CD4-positive, alpha-beta memory T cell (primary cell): Measurements from ENCODE around the gene RASGRF2. TPM values are rescaled to one million over a fixed set of nuclear protein-coding genes. Genes with fewer than 3 reads are reported as not detected.
A peak's percentile ranks its signal among the peaks of the same experiment; 100 is the strongest.

Experiments used
- CTCF ChIA-PET: fragments of 350-600 bp; sonication (Branson Sonifier 250); formaldehyde crosslinking; loops from one replicate; lab custom pipeline; 2021; ENCODE audit warnings: inconsistent platforms; ENCODE audit not compliant: partially characterized antibody; lab: Charles Lee
- POLR2A ChIA-PET: fragments of 350-600 bp; sonication (Branson Sonifier 250); formaldehyde crosslinking; loops from one replicate; lab custom pipeline; 2021; ENCODE audit not compliant: partially characterized antibody; lab: Charles Lee
- DNase-seq, 5 donors: peaks; one replicate each; pipeline versions ENCODE4 v3.0.0 to v3.0.0-alpha.2; 2020 to 2022; ENCODE audit warnings: mixed read lengths in 1 of 5
- H3K27ac ChIP-seq: one replicate; pipeline ENCODE4 v1.7.0; 2013; ENCODE audit warnings: low read depth, low read length
- H3K27me3 ChIP-seq: 2 replicates; pipeline ENCODE4 v1.7.0; 2013; ENCODE audit warnings: mild to moderate bottlenecking, low read length, moderate library complexity; ENCODE audit not compliant: insufficient read depth
- H3K36me3 ChIP-seq: 2 replicates; pipeline ENCODE4 v1.7.0; 2013; ENCODE audit warnings: mild to moderate bottlenecking, low read length, moderate library complexity; ENCODE audit not compliant: insufficient read depth
- H3K4me1 ChIP-seq: 2 replicates; pipeline ENCODE4 v1.7.0; 2013; ENCODE audit warnings: mild to moderate bottlenecking, low read length, moderate library complexity; ENCODE audit not compliant: insufficient read depth
- H3K4me3 ChIP-seq, 2 donors: one replicate each; pipeline ENCODE4 v1.7.0; 2013; ENCODE audit warnings: low read length in 2 of 2, mild to moderate bottlenecking in 1 of 2
- H3K9me3 ChIP-seq, 2 donors: one replicate each; pipeline ENCODE4 v1.7.0; 2013; ENCODE audit warnings: low read length in 2 of 2, control low read depth in 1 of 2; ENCODE audit not compliant: control insufficient read depth in 1 of 2
- H3K27ac Mint-ChIP-seq, 7 donors: one replicate each; pipeline ENCODE4 v1.8.0; 2020 to 2021; ENCODE audit warnings: mixed read lengths in 7 of 7, mild to moderate bottlenecking in 6 of 7, inconsistent platforms in 3 of 7, moderate library complexity in 3 of 7
- H3K27me3 Mint-ChIP-seq, 2 donors: one replicate each; pipeline ENCODE4 v1.8.0; 2020 to 2021; ENCODE audit warnings: mixed read lengths in 2 of 2
- H3K36me3 Mint-ChIP-seq, 2 donors: one replicate each; pipeline ENCODE4 v1.8.0; 2020 to 2021; ENCODE audit warnings: mixed read lengths in 2 of 2, inconsistent platforms in 1 of 2, mild to moderate bottlenecking in 1 of 2
- H3K4me1 Mint-ChIP-seq, 4 donors: one replicate each; pipeline ENCODE4 v1.8.0; 2020 to 2021; ENCODE audit warnings: mixed read lengths in 4 of 4, mild to moderate bottlenecking in 1 of 4
- H3K4me3 Mint-ChIP-seq, 8 donors: one replicate each; pipeline ENCODE4 v1.8.0; 2020 to 2021; ENCODE audit warnings: mixed read lengths in 8 of 8, mild to moderate bottlenecking in 7 of 8, moderate library complexity in 6 of 8, inconsistent platforms in 3 of 8
- H3K9me3 Mint-ChIP-seq, 8 donors: one replicate each; pipeline ENCODE4 v1.8.0; 2020 to 2021; ENCODE audit warnings: mixed read lengths in 8 of 8, mild to moderate bottlenecking in 5 of 8, inconsistent platforms in 3 of 8, moderate library complexity in 1 of 8
- intact Hi-C: fragments of 100-400 bp; cut with micrococcal nuclease; formaldehyde crosslinking; loops from one replicate; pipeline ENCODE4 v1.15.1; 2023
- polyA plus RNA-seq, 2 donors: library from polyadenylated mRNA; unstranded; fragments of 300-500 nt; fragmentation: Illumina TruSeq; gene quantifications; one replicate each; pipeline ENCODE4 v1.2.3, GENCODE V29; 2021
- total RNA-seq, 2 experiments: library from RNA; stranded (reverse); gene quantifications; one replicate each; pipeline ENCODE4 v1.2.3, GENCODE V29; 2021

The RASGRF2 gene
- total and polyA plus RNA-seq, 4 experiments from 2014 or later = 10.0 to 39.3 (median 25.3) TPM

- Histone ChIP-seq H3K9me3 (no peaks in the 10 kb centered on the region), H3K4me1 (peaks cover 8% of the 10 kb centered on the region), H3K4me3 (no peak overlapping the region), H3K27me3 (no peaks in the 10 kb centered on the region), H3K27ac (no peak overlapping the region), H3K36me3 (no peaks in the 10 kb centered on the region)
- H3K9me3 Mint-ChIP-seq = no peaks in the 10 kb centered on the region
- no peaks in the 10 kb centered on the region for H3K27me3 Mint-ChIP-seq
- peak overlapping the region in 1 of 8 donors; percentile 74 for H3K4me3 Mint-ChIP-seq
- peaks cover 2 to 6% of the 10 kb centered on the region in 2 donors for H3K36me3 Mint-ChIP-seq
- H3K4me1 Mint-ChIP-seq = peaks cover 5 to 10% (median 8%) of the 10 kb centered on the region in 4 donors
- peak overlapping the region in 1 of 7 donors; percentile 64 for H3K27ac Mint-ChIP-seq
- ChIA-PET CTCF (interaction anchor here (0.6 to 2.9 kb wide), 22 partner anchors 8 to 1376 kb away, joined by 3 to 34 read pairs (median 4); no protein-coding TSS in a partner anchor), POLR2A (interaction anchor here (0.6 kb wide), 2 partner anchors 88 to 510 kb away, joined by 3 read pairs; no protein-coding TSS in a partner anchor)
- intact Hi-C loops = loop anchor here (1.0 to 10.0 kb wide), 4 partner anchors 261 to 851 kb away; no protein-coding TSS in a partner anchor
- no peak for DNase-seq
These were observed 235.3 kb downstream of the RASGRF2 start for GRCh38 chr5:81195335-81195929.

DNA sequence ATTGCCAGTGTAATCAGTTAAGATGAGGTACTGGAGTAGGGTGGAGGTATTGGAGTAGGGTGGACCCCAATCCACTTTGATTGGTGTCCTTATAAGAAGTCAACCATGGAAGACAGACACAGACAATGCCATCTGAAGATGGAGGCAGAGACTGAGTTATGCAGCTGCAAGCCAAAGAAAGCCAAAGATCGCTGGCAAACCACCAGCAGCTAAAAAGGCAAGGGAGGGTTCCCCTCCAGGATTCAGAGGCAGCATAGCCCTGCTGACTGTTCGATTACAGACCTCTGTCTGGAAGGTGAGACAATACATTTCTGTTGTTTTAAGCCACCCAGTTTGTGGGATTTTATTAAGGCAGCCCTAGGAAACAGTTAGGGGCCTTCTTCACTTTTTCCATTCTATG is 242.5 kb downstream of the RASGRF2 start:
- H3K27me3 ChIP-seq = no peaks in the 10 kb centered on the region
- Mint-ChIP-seq H3K4me1 (no peaks in the 10 kb centered on the region), H3K27me3 (no peaks in the 10 kb centered on the region), H3K9me3 (peaks cover 0 to 2% (median 0%) of the 10 kb centered on the region in 8 donors), H3K36me3 (peaks cover 44 to 57% of the 10 kb centered on the region in 2 donors), H3K27ac (no peak overlapping the region), H3K4me3 (no peak overlapping the region)
- H3K36me3 ChIP-seq = peaks cover 17% of the 10 kb centered on the region
- no peaks in the 10 kb centered on the region for H3K4me1 ChIP-seq
- CTCF ChIA-PET = interaction anchor here (1.7 to 2.7 kb wide), 3 partner anchors 10 to 97 kb away, joined by 5 to 11 read pairs (median 7); no protein-coding TSS in a partner anchor
- intact Hi-C loops = no loop called here
- POLR2A ChIA-PET = no interaction called here
- H3K9me3 ChIP-seq = no peaks in the 10 kb centered on the region
- no peak overlapping the region for H3K27ac ChIP-seq
- no peak overlapping the region for H3K4me3 ChIP-seq
- no peak for DNase-seq

- ChIA-PET CTCF (interaction anchor here (0.9 to 1.8 kb wide), 2 partner anchors 9 to 96 kb away, joined by 5 to 6 read pairs; no protein-coding TSS in a partner anchor), POLR2A (no interaction called here)
- Histone ChIP-seq H3K4me1 (no peaks in the 10 kb centered on the region), H3K27me3 (no peaks in the 10 kb centered on the region), H3K36me3 (peaks cover 17% of the 10 kb centered on the region), H3K9me3 (no peaks in the 10 kb centered on the region), H3K4me3 (no peak overlapping the region), H3K27ac (no peak overlapping the region)
- intact Hi-C loops = no loop called here
- peaks cover 0 to 2% (median 0%) of the 10 kb centered on the region in 8 donors for H3K9me3 Mint-ChIP-seq
- H3K4me3 Mint-ChIP-seq = no peak overlapping the region
- H3K27ac Mint-ChIP-seq = no peak overlapping the region
- DNase-seq = no peak
- H3K36me3 Mint-ChIP-seq = peaks cover 44 to 65% of the 10 kb centered on the region in 2 donors
- no peaks in the 10 kb centered on the region for H3K27me3 Mint-ChIP-seq
- no peaks in the 10 kb centered on the region for H3K4me1 Mint-ChIP-seq
These were observed 243.6 kb downstream of the RASGRF2 start for GRCh38 chr5:81203729-81204128.

DNA sequence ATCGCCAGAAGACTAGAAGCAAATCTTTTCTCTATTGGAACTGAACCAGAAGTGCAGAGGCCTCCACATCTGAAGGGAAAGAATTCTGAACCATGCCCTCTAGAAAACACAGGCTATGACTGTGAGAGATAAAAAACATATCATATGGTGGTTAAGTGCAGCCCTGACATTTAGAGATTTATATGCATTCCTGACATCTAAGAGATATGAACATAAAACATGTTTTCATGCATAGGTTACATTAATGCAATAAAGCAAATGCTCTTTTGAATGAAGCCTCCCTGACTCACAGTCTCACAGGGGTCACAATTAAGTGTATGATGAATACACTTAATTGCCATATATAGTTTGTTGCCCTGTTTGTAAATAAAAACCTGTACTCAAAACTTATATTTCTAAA is 244.0 kb downstream of the RASGRF2 start:
- Mint-ChIP-seq H3K27ac (peak overlapping the region in 1 of 7 donors; percentile 42), H3K9me3 (peaks cover 0 to 2% (median 0%) of the 10 kb centered on the region in 8 donors), H3K4me1 (no peaks in the 10 kb centered on the region), H3K4me3 (no peak overlapping the region), H3K27me3 (no peaks in the 10 kb centered on the region), H3K36me3 (peaks cover 49 to 70% of the 10 kb centered on the region in 2 donors)
- no peaks in the 10 kb centered on the region for H3K27me3 ChIP-seq
- H3K4me3 ChIP-seq = no peak overlapping the region
- POLR2A ChIA-PET = no interaction called here
- no peak overlapping the region for H3K27ac ChIP-seq
- H3K36me3 ChIP-seq = peaks cover 20% of the 10 kb centered on the region
- CTCF ChIA-PET = interaction anchor here (0.9 to 4.9 kb wide), 2 partner anchors 9 to 95 kb away, joined by 3 to 30 read pairs; no protein-coding TSS in a partner anchor
- DNase-seq = no peak
- intact Hi-C loops = no loop called here
- no peaks in the 10 kb centered on the region for H3K9me3 ChIP-seq
- no peaks in the 10 kb centered on the region for H3K4me1 ChIP-seq

GRCh38 chr5:81205058-81205457 is 244.9 kb downstream of the RASGRF2 start:
- H3K36me3 ChIP-seq = peaks cover 20% of the 10 kb centered on the region
- H3K9me3 ChIP-seq = no peaks in the 10 kb centered on the region
- no peak overlapping the region for H3K4me3 ChIP-seq
- POLR2A ChIA-PET = no interaction called here
- no peak overlapping the region for H3K27ac ChIP-seq
- intact Hi-C loops = no loop called here
- Mint-ChIP-seq H3K27me3 (no peaks in the 10 kb centered on the region), H3K4me3 (no peak overlapping the region), H3K36me3 (peaks cover 57 to 78% of the 10 kb centered on the region in 2 donors), H3K9me3 (peaks cover 0 to 2% (median 0%) of the 10 kb centered on the region in 8 donors), H3K27ac (no peak overlapping the region), H3K4me1 (no peaks in the 10 kb centered on the region)
- no peaks in the 10 kb centered on the region for H3K4me1 ChIP-seq
- no peaks in the 10 kb centered on the region for H3K27me3 ChIP-seq
- DNase-seq = no peak
- CTCF ChIA-PET = interaction anchor here (4.9 kb wide), 1 partner anchor 10 kb away, joined by 30 read pairs; no protein-coding TSS in a partner anchor

DNA sequence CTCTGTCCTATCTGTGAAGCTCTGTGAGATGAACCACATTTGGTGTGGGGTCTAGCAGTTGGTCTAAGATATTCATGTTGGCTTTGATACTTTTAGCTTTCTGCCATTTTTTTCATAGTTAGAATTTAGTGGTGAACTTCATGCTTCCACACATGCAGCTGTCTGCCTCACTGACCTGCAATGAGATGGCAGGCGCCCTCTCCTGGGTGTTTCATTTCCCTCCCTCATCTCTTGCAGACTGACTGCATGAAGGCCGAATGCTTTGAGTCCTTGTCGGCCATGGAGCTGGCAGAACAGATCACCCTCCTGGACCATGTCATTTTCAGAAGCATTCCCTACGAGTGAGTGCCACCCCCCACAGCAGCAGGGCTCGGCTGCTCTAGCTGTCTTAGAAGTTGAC is 246.8 kb downstream of the RASGRF2 start:
- intact Hi-C loops = no loop called here
- Histone ChIP-seq H3K27ac (no peak overlapping the region), H3K4me1 (no peaks in the 10 kb centered on the region), H3K36me3 (peaks cover 12% of the 10 kb centered on the region), H3K4me3 (no peak overlapping the region), H3K9me3 (no peaks in the 10 kb centered on the region), H3K27me3 (no peaks in the 10 kb centered on the region)
- CTCF ChIA-PET = interaction anchor here (1.2 to 4.9 kb wide), 3 partner anchors 12 to 99 kb away, joined by 4 to 30 read pairs (median 5); no protein-coding TSS in a partner anchor
- peaks cover 0 to 2% (median 0%) of the 10 kb centered on the region in 8 donors for H3K9me3 Mint-ChIP-seq
- no peak overlapping the region for H3K27ac Mint-ChIP-seq
- POLR2A ChIA-PET = no interaction called here
- DNase-seq = no peak
- H3K27me3 Mint-ChIP-seq = no peaks in the 10 kb centered on the region
- peaks cover 59 to 83% of the 10 kb centered on the region in 2 donors for H3K36me3 Mint-ChIP-seq
- H3K4me3 Mint-ChIP-seq = no peak overlapping the region
- H3K4me1 Mint-ChIP-seq = no peaks in the 10 kb centered on the region

- Histone ChIP-seq H3K27ac (no peak overlapping the region), H3K4me1 (no peaks in the 10 kb centered on the region), H3K9me3 (no peaks in the 10 kb centered on the region), H3K27me3 (no peaks in the 10 kb centered on the region), H3K4me3 (no peak overlapping the region), H3K36me3 (peaks cover 3% of the 10 kb centered on the region)
- H3K4me1 Mint-ChIP-seq = peaks cover 0 to 1% (median 0%) of the 10 kb centered on the region in 4 donors
- H3K4me3 Mint-ChIP-seq = no peak overlapping the region
- H3K9me3 Mint-ChIP-seq = no peaks in the 10 kb centered on the region
- H3K27me3 Mint-ChIP-seq = no peaks in the 10 kb centered on the region
- ChIA-PET CTCF (interaction anchor here (0.6 to 4.9 kb wide), 2 partner anchors 14 to 15 kb away, joined by 3 to 30 read pairs; no protein-coding TSS in a partner anchor), POLR2A (no interaction called here)
- intact Hi-C loops = no loop called here
- H3K27ac Mint-ChIP-seq = no peak overlapping the region
- DNase-seq = no peak
- H3K36me3 Mint-ChIP-seq = peaks cover 54 to 83% of the 10 kb centered on the region in 2 donors
These were observed 248.7 kb downstream of the RASGRF2 start for GRCh38 chr5:81208904-81209303.
